Mammary epithelial cell (primary cell): Measurements from ENCODE around the gene ABCA9.

Experiments
- EZH2 ChIP-seq: IDR thresholded peaks from 2 replicates; pipeline ENCODE4 v1.6.1; 2012; ENCODE audit warnings: low read length, inconsistent platforms, borderline replicate concordance
- TF ChIP-seq, protein P1 (sequence below), 2 donors: IDR thresholded peaks in 1 of 2; conservative IDR thresholded peaks in 1 of 2; 2 replicates each; pipeline ENCODE4 v1.5.1; 2011 to 2012; ENCODE audit warnings: inconsistent platforms in 2 of 2, low read length in 2 of 2, mild to moderate bottlenecking in 2 of 2, control low read depth in 1 of 2, low read depth in 1 of 2; ENCODE audit not compliant: insufficient read depth in 1 of 2; ENCODE audit errors: extremely low read depth in 1 of 2

DNA sequence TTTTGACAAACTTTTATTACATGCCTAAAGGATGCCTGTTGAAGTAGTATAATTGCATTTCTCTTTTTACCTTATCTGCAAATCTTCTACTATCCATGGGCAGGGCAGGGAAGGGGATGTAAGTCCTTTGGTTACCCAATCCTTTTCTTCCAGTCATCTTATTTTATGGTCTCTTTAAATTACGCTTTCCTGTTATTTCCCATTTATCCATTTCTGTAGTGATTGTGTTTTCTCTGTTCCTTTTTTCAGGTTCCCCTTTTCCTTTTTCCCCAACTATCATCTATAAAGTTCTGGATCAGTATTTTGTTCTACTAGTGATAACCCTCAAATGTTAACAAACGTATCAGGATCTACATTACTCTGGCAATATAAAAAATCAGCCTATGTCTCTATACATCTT is 3.3 kb upstream of the ABCA9 start:
- TF ChIP-seq, protein P1, sequence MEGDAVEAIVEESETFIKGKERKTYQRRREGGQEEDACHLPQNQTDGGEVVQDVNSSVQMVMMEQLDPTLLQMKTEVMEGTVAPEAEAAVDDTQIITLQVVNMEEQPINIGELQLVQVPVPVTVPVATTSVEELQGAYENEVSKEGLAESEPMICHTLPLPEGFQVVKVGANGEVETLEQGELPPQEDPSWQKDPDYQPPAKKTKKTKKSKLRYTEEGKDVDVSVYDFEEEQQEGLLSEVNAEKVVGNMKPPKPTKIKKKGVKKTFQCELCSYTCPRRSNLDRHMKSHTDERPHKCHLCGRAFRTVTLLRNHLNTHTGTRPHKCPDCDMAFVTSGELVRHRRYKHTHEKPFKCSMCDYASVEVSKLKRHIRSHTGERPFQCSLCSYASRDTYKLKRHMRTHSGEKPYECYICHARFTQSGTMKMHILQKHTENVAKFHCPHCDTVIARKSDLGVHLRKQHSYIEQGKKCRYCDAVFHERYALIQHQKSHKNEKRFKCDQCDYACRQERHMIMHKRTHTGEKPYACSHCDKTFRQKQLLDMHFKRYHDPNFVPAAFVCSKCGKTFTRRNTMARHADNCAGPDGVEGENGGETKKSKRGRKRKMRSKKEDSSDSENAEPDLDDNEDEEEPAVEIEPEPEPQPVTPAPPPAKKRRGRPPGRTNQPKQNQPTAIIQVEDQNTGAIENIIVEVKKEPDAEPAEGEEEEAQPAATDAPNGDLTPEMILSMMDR (conservative IDR thresholded peaks at IDR 0.05 in 1 of 2, IDR thresholded peaks at IDR 0.05 in 1 of 2; ENCODE audit: extremely low read depth in 1 of 2, insufficient read depth in 1 of 2, low read depth in 1 of 2, low read length in 2 of 2) = no peak
- no peak for TF ChIP-seq EZH2
